ENCODE data around the gene ZGRF1.

DNA sequence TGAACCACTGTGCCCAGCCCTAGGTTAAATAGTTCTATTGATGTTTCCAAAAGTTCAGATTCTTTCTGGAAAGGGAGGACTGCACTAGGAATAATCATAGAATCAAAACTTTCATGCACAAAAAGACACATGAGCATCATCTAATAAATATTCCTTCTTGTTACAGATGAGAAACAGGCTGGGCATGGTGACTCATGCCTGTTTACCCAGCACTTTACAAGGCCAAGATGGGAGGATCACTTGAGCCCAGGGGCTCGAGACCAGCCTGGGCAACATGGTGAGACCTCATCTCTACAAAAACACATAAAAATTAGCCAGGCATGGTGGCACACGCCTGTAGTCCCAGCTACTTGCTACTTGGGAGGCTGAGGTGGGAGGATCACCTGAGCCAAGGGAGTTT is 27.9 kb upstream of the ZGRF1 start:
- TF ChIP-seq, protein P1, sequence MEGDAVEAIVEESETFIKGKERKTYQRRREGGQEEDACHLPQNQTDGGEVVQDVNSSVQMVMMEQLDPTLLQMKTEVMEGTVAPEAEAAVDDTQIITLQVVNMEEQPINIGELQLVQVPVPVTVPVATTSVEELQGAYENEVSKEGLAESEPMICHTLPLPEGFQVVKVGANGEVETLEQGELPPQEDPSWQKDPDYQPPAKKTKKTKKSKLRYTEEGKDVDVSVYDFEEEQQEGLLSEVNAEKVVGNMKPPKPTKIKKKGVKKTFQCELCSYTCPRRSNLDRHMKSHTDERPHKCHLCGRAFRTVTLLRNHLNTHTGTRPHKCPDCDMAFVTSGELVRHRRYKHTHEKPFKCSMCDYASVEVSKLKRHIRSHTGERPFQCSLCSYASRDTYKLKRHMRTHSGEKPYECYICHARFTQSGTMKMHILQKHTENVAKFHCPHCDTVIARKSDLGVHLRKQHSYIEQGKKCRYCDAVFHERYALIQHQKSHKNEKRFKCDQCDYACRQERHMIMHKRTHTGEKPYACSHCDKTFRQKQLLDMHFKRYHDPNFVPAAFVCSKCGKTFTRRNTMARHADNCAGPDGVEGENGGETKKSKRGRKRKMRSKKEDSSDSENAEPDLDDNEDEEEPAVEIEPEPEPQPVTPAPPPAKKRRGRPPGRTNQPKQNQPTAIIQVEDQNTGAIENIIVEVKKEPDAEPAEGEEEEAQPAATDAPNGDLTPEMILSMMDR (IDR thresholded peaks at IDR 0.05), result no peak
- TF ChIP-seq POLR2A (IDR thresholded peaks at IDR 0.05), result no peak

Measured in uterus (tissue), 2 donors.